Cardiac muscle cell (in vitro differentiated cells and primary cell): Measurements from ENCODE around the gene PLXNA2. TPM values are rescaled to one million over a fixed set of nuclear protein-coding genes. Genes with fewer than 3 reads are reported as not detected.

Experiments
- DNase-seq, 2 donors: peaks; one replicate each; pipeline versions ENCODE4 v3.0.0 to v3.0.0-alpha.2; 2010 to 2017; ENCODE audit warnings: low read depth in 1 of 2, low spot score in 1 of 2
- H3K27ac ChIP-seq: fragments of 200-600 bp; sonication (generic); 2 replicates; pipeline ENCODE4 v1.5.1; 2016
- H3K27me3 ChIP-seq: fragments of 200-600 bp; sonication (generic); 2 replicates; pipeline ENCODE4 v1.6.0; 2016; ENCODE audit warnings: control low read depth
- H3K36me3 ChIP-seq: fragments of 200-600 bp; sonication (generic); 2 replicates; pipeline ENCODE4 v1.5.1; 2016; ENCODE audit warnings: control low read depth
- H3K4me1 ChIP-seq: fragments of 200-600 bp; sonication (generic); 2 replicates; pipeline ENCODE4 v1.8.1; 2017; ENCODE audit warnings: low read depth, mild to moderate bottlenecking, mixed run types
- H3K4me3 ChIP-seq: fragments of 200-600 bp; sonication (generic); 2 replicates; pipeline ENCODE4 v1.5.1; 2016; ENCODE audit warnings: mild to moderate bottlenecking
- H3K9me3 ChIP-seq: fragments of 200-600 bp; sonication (generic); 2 replicates; pipeline ENCODE4 v1.5.1; 2017; ENCODE audit warnings: low read depth, mild to moderate bottlenecking, control low read depth
- CTCF ChIP-seq: IDR thresholded peaks from 2 replicates; pipeline ENCODE4 v1.5.1; 2012; ENCODE audit warnings: low read depth, mild to moderate bottlenecking, low read length
- polyA plus RNA-seq: library from polyadenylated mRNA; unstranded; fragments of >200 nt; fragmentation: Nextera tagmentation; extraction: Ambion mirVana; gene quantifications from 2 replicates; pipeline ENCODE4 v1.2.1, GENCODE V29; 2016
- total RNA-seq: library from RNA; depleted of rRNA; stranded (reverse); fragments of >200 nt; gene quantifications from 2 replicates; pipeline ENCODE4 v1.2.3, GENCODE V29; 2016

Gene PLXNA2
- total and polyA plus RNA-seq, 2 experiments from 2014 or later: 23.2 to 55.3 TPM

- no peak overlapping the region for H3K4me3 ChIP-seq
- no peaks in the 10 kb centered on the region for H3K27me3 ChIP-seq
- H3K4me1 ChIP-seq: peaks cover 67% of the 10 kb centered on the region
- no peaks in the 10 kb centered on the region for H3K9me3 ChIP-seq
- no peak for TF ChIP-seq CTCF
- H3K27ac ChIP-seq: no peak overlapping the region
- DNase-seq: no peak
- H3K36me3 ChIP-seq: no peaks in the 10 kb centered on the region
Observed at GRCh38 chr1:208232662-208233038, 11.5 kb downstream of the PLXNA2 start.

- Histone ChIP-seq H3K4me3 (no peak overlapping the region), H3K27me3 (no peaks in the 10 kb centered on the region), H3K4me1 (peaks cover 66% of the 10 kb centered on the region), H3K36me3 (no peaks in the 10 kb centered on the region), H3K27ac (peak overlapping the region; percentile 66), H3K9me3 (no peaks in the 10 kb centered on the region)
- no peak for TF ChIP-seq CTCF
- peak in 1 of 2 donors; percentile 61 for DNase-seq
Observed at GRCh38 chr1:208231881-208232661, 12.1 kb downstream of the PLXNA2 start.

- peak in 1 of 2 donors; percentile 53 for DNase-seq
- no peak for TF ChIP-seq CTCF
- H3K4me3 ChIP-seq: no peak overlapping the region
- H3K4me1 ChIP-seq: peaks cover 68% of the 10 kb centered on the region
- peak overlapping the region; percentile 66 for H3K27ac ChIP-seq
- H3K9me3 ChIP-seq: no peaks in the 10 kb centered on the region
- no peaks in the 10 kb centered on the region for H3K27me3 ChIP-seq
- H3K36me3 ChIP-seq: no peaks in the 10 kb centered on the region
Observed at GRCh38 chr1:208230668-208231529, 13.3 kb downstream of the PLXNA2 start.

DNA sequence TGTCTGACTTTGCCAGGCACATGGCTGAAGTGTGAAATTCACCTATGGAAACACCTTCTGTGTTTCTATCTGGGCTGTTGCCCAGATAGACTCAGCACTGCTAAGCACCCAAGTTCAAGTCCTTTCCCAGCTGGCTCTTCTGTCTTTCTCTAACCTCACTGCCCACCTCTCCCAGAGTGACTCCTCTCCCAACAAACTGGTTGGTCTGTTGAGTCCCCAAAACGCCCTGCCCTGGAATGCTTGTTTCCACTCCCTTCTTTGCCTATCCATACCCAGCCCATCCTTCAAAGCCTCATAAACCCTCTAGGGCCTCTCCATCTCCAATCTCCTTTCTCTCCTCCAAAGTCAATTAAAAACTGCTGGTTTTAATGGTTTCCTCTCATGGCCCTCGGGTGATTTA, 15.6 kb downstream of the PLXNA2 start:
- no peak overlapping the region for H3K4me3 ChIP-seq
- TF ChIP-seq CTCF: no peak
- no peaks in the 10 kb centered on the region for H3K36me3 ChIP-seq
- DNase-seq: no peak
- peaks cover 48% of the 10 kb centered on the region for H3K4me1 ChIP-seq
- no peaks in the 10 kb centered on the region for H3K9me3 ChIP-seq
- no peaks in the 10 kb centered on the region for H3K27me3 ChIP-seq
- H3K27ac ChIP-seq: no peak overlapping the region

- no peaks in the 10 kb centered on the region for H3K36me3 ChIP-seq
- peaks cover 46% of the 10 kb centered on the region for H3K4me1 ChIP-seq
- TF ChIP-seq CTCF: no peak
- H3K4me3 ChIP-seq: no peak overlapping the region
- DNase-seq: no peak
- no peak overlapping the region for H3K27ac ChIP-seq
- no peaks in the 10 kb centered on the region for H3K27me3 ChIP-seq
- no peaks in the 10 kb centered on the region for H3K9me3 ChIP-seq
Observed at GRCh38 chr1:208228026-208228425, 16.2 kb downstream of the PLXNA2 start.
